ENCODE data around the gene GDF2.

- TF ChIP-seq CTCF (IDR thresholded peaks at IDR 0.05) (no peak), POLR2A (IDR thresholded peaks at IDR 0.05) (no peak)
These were observed 18.4 kb upstream of the GDF2 start for GRCh38 chr10:47303866-47304265.
